Ammon's horn (tissue), 1 donor: ENCODE data around the gene UGT1A8.
"Not testable (repeated sequence)": the region's sequence is repeated elsewhere in the genome, so short reads cannot be mapped to it uniquely, and the experiment has no call there.

Experiments
- DNase-seq: peaks from one replicate; pipeline ENCODE4 v3.0.0-alpha.2; 2016; ENCODE audit warnings: low spot score

UGT1A8 gene

GRCh38 chr2:233718552-233718951 is 101.1 kb downstream of the UGT1A8 start, which contains the start of gene UGT1A4:
UGT1A4 (plus strand) TSS chr2:233718736; CDS start chr2:233718821, 85 bp downstream.
- no peak for DNase-seq

GRCh38 chr2:233728723-233729301 is 111.4 kb downstream of the UGT1A8 start, which contains the start of gene UGT1A3:
UGT1A3 (plus strand) TSS chr2:233729042; CDS start chr2:233729127, 85 bp downstream.
- no peak for DNase-seq

DNA sequence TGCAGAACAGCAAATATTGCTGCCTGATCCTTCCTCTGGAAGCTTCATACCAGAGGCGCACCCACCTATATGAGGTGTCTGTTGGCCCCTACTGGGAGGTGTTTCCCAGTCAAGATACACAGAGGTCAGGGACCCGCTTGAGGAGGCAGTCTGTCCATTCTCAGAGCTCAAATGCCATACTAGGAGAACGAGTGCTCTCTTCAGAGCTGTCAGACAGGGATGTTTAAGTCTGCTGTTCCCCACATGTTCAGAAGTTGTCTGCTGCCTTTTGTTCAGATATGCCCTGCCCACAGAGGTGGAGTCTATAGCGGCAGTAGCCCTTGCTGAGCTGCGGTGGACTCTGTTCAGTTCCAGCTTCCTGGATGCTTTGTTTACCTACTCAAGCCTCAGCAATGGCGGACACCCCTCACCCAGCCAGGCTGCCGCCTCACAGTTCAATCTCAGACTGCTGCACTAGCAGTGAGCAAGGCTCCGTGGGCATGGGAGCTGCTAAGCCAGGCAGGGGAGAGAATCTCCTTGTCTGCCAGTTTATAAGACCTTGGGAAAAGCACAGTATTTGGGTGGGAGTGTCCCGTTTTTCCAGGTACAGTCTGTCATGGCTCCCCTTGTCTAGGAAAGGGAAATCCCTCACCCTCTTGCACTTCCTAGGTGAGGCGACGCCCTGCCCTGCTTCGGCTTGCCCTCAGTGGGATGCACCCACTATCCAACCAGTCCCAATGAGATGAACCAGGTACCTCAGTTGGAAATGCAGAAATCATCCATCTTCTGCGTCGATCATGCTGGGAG is 119.6 kb downstream of the UGT1A8 start:
- not testable (repeated sequence) for DNase-seq

- no peak for DNase-seq
These were observed 123.4 kb downstream of the UGT1A8 start for GRCh38 chr2:233740870-233741269.

DNA sequence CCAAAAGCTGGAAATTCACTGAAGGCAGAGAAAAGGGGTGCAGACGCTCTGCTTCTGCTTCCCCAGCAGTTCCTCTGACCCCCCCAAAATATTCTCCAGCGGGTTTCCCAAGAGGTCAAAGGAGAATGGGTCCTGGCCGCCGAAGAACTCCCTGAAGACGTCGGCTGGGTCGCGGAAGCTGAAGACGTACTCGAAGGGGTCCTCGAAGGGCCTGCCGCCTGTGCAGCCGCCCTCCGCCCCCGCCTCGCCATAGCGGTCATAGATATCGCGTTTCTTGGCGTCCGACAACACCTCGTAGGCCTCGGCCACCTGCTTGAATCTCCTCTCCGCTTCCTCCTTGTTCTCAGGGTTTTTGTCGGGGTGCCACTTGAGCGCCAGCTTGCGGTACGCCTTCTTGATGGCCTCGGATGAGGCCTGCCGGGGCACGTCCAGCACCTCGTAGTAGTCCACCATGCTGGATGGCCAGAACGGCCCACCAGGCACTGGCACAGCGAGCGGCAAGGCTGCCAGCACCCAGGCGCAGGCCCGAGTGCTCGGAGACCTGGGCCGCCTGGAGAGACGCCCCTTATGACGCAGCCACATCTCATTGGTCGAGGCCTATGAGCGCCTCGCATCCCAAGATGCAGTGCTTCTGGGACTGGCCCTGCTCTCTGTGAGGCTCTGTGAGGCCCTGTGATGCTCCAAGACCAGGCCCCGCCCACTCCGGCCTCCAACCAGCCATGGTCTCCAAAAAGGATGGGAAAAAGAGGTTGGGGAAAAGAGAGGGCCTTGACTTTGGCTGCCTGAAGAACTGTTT is 126.2 kb downstream of the UGT1A8 start:
- no peak for DNase-seq

DNA sequence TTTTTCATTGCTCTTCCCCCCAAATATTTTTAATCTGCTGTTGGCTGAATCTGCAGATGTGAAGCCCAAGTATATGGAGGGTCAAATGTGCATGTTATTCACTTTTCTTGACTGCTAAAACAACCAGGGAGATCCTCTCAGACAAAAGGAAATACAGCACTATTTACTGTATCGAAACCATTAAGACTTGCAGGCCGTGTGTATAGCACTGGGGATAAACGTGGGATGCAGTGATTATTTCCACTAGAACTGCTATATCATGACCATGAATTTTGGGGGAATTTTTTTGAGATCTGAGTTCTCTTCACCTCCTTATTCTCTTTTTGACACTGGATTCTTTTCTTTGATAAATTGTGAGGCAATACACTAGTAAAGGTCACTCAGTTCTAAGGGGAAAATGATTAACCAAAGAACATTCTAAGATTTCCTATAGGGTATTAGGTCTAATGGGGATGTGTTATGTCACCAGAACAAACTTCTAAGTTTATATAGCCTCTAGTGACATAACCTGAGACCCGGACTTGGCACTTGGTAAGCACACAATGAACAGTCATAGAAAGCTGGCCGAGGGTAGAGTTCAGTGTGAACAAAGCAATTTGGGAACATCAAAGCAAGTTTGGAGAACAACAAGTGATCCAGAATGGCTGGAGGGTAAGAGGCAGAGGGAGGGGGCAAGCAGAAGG is 127.8 kb downstream of the UGT1A8 start:
- DNase-seq: no peak

DNA sequence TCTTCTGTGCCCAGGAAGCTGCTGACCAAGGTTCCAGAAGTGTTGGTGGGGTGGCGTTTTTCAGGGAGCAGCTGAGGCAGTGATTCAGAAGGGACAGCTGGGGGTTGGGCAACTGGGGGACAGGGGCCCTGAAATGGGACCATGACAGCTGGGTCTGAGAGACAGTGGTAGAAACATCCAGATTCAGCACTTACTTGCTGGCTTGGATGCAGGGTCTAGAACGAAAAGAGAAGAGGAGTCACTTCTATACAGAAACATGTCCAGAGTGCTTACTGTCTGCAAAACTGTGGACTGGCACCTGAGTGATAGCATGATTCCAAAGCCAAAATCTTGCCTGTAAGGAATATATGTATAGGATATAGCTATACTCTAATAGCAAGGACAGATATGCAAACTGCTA is 128.4 kb downstream of the UGT1A8 start:
- DNase-seq: not testable (repeated sequence)

DNA sequence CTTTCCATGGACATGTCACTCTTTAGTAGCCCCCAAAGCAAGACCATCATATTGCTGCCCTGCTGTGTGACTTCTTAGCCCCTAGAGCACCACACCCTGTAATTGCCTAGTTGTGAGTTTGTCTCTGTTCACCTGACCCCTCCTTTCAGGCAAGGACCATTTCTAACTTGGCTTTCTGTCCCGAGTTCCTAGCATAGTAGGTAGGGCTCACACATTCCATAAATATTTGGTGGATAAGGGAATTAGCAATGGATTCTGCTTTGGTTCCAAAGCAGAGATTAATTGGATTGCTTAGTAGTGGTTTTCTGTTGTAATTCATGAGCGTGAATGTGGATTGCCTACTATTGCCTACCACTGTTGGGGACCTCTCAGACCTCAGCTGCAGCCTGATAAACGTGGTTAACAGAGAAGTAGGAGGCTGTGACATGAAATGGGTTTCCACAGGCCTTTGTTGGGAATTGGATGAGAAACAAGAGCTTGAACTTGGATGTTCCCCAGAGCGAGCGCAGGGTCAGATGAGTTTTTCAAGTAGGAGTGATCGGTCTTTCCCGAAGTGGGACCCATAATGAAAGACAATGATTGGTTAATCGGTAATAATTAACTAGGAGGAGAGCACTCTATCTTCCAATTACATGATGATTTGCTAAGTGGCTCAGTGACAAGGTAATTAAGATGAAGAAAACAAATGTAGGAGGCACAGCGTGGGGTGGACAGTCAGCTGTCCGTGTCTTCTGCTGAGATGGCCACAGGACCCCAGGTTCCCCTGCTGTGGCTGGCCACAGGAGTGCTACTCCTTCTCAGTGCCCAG is 129.2 kb downstream of the UGT1A8 start:
- DNase-seq: no peak

GRCh38 chr2:233747283-233747544 is 129.8 kb downstream of the UGT1A8 start:
- DNase-seq: no peak

DNA sequence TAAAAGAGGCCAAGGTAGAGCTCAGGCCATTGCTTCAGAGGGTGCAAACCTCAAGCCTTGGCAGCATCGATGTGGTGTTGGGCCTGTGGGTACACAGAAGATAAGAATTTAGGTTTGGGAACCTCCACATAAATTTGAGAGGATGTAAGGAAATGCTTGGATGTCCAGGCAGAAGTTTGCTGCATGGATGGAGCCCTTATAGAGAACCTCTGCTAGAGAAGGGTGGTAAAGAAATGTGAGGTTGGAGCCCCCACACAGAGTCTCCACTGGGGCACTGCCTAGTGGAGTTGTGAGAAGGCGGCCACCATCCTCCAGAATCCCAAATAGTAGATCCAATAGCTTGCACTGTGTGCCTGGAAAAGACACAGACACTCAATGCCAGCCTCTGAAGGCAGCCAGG is 133.3 kb downstream of the UGT1A8 start:
- not testable (repeated sequence) for DNase-seq

- DNase-seq: not testable (repeated sequence)
These were observed 134.0 kb downstream of the UGT1A8 start for GRCh38 chr2:233751212-233752009.

- DNase-seq: no peak
These were observed 137.6 kb downstream of the UGT1A8 start for GRCh38 chr2:233754872-233755611.

GRCh38 chr2:233756429-233757081 is 139.1 kb downstream of the UGT1A8 start:
- DNase-seq: no peak

DNA sequence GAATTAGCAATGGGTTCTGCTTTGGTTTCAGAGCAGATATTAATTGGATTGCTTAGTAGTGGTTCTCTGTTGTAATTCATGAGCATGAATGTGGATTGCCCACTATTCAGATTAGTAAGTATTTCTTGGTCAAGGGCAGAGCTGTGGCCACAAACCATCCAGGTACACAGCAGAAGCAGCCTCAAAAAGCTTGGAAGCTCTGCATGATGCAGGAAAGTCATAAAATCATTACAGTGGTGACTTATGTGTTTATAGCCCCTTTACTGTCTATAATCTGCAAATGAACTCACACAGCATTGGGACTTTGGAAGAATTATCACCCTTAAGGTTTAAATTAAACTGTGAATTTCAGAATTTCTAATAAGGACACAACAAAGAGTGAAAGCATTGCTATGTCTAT is 140.7 kb downstream of the UGT1A8 start:
- no peak for DNase-seq

DNA sequence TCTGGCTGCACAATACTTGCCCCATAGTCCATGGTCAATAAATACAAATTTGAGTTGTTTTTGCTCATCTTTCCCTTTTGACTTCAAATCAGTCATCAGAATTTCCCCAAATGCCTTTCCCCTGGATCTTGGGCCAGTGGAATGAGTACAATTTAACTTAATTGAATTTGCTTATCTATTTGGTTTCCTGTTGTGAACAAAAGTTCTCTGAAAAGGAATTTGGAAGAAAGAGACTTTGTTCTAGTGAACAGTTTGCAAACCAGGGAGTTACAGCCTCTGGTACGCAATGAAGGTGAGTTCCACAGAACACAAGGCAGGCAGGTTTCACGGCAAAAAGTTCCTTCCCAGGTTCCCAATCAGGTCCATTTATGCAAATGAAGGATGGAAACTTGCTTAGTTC is 141.4 kb downstream of the UGT1A8 start:
- no peak for DNase-seq

DNA sequence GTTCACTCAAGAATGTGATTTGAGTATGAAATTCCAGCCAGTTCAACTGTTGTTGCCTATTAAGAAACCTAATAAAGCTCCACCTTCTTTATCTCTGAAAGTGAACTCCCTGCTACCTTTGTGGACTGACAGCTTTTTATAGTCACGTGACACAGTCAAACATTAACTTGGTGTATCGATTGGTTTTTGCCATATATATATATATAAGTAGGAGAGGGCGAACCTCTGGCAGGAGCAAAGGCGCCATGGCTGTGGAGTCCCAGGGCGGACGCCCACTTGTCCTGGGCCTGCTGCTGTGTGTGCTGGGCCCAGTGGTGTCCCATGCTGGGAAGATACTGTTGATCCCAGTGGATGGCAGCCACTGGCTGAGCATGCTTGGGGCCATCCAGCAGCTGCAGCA is 142.6 kb downstream of the UGT1A8 start, which contains the start of gene UGT1A1:
Gene UGT1A1 (plus strand): TSS at position 228 of the 400 bp plus-strand sequence. CDS start 18 bp downstream, at position 246.
- no peak for DNase-seq

- DNase-seq: no peak
These were observed 143.8 kb downstream of the UGT1A8 start for GRCh38 chr2:233761040-233761769.

DNA sequence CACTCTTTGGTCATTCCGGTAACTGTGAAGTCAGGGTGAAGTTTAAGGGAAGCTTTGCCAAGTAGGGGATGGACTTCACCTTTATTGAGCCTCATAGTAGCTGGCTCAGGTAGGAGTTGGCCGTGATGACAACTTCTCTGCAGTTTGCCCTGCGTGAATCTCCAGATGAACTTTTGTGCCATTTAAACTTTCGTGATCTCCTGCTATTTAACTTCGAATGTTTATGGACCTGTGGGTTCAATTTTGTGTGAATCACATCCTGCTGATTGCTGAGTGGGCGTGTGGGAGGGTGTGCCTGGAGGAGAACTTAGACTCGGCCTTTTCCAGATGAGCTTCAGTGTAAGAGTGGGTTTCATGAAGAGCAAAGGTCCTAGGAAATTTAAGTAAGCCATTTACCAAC is 146.8 kb downstream of the UGT1A8 start:
- DNase-seq: no peak

DNA sequence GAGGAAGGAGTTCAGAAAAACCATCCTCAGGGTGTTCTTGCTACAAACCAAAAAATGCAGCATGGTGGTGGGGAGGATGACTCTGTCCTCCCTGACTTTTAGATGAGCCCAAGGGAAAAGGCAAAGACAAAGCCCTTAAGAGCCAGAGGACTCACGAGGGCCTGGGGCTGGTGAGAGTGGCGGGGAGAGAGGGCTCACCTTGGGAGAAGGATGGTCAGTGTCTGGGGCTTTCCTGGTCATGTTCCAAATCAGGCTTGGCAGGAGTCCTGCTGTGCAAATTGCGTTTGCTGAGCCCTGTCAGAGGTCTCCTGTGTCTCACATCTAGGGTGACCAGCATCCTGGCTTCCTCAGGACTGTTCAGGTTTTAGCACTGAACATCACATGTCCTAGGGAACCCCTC is 147.3 kb downstream of the UGT1A8 start:
- DNase-seq: no peak
